ENCODE data around the gene GUCY1B1.

The GUCY1B1 gene

DNA sequence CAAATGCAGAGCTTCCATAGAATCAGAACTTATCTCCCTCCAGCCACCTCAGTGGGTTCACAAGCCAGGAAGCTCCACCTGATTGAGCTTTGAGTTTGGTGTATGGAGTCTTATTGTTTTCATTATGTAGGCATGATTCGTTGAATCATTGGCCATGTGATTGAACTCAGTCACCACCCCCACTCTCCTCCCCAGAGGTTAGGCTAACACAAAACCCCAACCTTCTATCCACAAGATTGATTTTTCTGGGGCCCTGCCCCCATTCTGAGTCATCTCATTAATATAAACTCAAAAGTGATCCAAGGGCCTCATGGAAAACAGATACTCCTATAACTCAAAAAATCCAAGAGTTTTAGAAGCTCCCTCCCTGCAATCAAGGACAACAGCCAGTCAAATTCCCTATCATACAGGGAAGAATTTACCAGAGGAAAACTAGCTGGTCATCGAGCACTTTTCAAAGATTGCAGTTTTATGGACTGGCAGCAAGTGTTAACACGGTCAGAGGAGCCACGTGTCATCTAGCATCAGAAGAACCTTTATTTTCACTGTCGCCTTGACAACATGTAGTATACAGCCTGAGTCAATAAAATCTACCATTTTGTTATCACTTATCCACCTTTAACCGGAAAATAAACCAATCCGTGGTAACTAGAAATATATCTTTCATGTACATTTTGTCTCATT, 35.9 kb upstream of the GUCY1B1 start:
- no peak overlapping the region for H3K4me3 ChIP-seq
- no peak for DNase-seq (ENCODE audit: low spot score)
- no peak overlapping the region for H3K27ac ChIP-seq
- TF ChIP-seq, protein P1, sequence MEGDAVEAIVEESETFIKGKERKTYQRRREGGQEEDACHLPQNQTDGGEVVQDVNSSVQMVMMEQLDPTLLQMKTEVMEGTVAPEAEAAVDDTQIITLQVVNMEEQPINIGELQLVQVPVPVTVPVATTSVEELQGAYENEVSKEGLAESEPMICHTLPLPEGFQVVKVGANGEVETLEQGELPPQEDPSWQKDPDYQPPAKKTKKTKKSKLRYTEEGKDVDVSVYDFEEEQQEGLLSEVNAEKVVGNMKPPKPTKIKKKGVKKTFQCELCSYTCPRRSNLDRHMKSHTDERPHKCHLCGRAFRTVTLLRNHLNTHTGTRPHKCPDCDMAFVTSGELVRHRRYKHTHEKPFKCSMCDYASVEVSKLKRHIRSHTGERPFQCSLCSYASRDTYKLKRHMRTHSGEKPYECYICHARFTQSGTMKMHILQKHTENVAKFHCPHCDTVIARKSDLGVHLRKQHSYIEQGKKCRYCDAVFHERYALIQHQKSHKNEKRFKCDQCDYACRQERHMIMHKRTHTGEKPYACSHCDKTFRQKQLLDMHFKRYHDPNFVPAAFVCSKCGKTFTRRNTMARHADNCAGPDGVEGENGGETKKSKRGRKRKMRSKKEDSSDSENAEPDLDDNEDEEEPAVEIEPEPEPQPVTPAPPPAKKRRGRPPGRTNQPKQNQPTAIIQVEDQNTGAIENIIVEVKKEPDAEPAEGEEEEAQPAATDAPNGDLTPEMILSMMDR (IDR thresholded peaks at IDR 0.05) = no peak

DNA sequence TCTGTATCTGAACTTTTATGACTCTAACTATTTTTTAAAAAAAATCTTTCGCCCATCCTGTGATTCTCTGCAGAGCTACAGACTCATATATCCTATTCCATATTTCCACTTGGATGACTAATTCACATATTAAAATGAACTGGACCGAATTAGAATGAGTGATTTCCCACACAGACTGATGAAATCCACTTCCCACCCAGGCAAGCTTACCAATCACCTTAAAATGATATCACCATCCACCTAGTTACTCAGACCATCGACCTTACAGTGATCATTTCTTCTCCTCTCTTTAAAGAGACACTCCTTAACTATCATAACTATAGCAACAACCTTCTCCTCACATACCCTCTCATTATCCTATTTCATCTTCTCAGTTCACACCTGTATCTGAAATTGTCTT, 34.1 kb upstream of the GUCY1B1 start:
- Histone ChIP-seq H3K4me3 (no peak overlapping the region), H3K27ac (no peak overlapping the region)
- TF ChIP-seq, protein P1 (IDR thresholded peaks at IDR 0.05) = no peak
- no peak for DNase-seq (ENCODE audit: low spot score)

DNA sequence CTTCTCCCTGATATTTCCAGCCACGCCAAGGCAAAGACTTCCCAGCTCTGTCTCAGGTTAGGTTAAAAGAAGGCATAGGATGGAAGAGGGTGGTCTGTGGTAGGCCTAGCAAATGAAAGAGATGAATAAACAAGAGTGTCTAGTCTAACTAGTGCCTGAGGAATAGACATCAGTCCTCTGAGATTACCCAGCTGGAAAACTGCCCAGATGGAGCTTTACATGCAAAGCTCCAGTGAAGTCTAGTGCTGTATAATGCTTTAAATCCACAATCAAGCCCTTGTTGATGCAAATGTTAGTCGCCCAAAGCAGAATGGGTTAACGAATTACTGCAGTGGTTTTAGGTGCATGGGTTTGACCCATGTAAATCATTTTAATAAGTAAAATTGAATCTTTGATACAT, 24.8 kb upstream of the GUCY1B1 start:
- no peak overlapping the region for H3K27ac ChIP-seq
- TF ChIP-seq, protein P1 (IDR thresholded peaks at IDR 0.05) = no peak
- DNase-seq (ENCODE audit: low spot score) = no peak
- H3K4me3 ChIP-seq = no peak overlapping the region

DNA sequence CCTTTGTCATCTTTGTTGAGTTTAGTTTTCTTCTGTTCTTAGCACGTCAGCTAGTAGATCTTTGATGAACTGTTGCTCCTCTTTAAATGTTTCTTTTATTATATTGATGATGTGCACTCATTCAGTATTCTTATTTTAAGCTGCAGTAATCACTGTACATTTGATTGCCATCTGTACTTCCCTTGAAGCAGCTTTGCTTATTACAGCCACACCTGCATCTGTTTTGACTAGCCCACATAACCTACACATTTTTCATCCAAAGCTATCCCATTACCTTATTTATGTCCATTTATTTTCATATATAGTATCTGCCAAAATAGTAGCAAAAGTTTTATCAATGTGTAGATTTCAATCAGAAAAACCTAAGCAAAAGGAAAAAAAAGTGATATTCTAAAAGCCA, 23.9 kb upstream of the GUCY1B1 start:
- Histone ChIP-seq H3K27ac (no peak overlapping the region), H3K4me3 (no peak overlapping the region)
- DNase-seq (ENCODE audit: low spot score) = no peak
- TF ChIP-seq, protein P1 (IDR thresholded peaks at IDR 0.05) = no peak

DNA sequence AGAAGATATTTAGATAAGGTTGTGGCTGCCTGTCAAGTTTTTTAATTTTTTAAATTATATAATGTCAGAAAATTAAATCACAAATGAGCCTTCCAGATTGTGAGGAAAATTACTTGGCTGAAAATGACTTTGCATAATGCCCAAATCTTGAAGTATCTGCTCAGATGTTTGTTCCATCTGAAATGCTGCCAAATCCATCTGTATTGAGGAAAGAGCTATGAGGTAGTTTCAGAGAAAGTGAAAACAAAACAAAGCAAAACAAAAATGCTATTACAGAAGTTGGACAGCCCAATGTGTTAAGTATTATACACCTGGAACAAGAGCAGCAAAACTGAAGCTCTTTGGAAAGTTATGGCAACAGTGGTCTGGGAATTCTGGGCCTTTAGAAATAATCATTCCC, 23.3 kb upstream of the GUCY1B1 start:
- Histone ChIP-seq H3K4me3 (no peak overlapping the region), H3K27ac (no peak overlapping the region)
- no peak for DNase-seq (ENCODE audit: low spot score)
- TF ChIP-seq, protein P1 (IDR thresholded peaks at IDR 0.05) = no peak

DNA sequence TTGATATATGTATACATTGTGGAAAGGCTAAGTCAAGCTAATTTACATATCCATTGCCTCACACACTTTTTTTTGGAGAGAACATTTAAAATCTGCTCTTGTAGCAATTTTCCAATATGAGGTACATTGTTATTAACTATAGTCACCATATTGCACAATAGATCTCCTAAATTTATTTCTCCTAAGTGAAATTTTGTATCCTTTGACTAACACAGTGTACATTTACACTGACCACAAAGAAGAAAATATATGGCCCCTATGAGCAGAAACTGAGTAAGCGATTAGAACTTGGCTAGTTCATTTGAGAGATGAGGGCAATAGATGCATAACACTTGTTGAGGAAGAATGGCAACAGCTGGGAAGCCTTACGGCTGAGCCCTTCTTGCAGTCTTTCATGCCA, 20.3 kb upstream of the GUCY1B1 start:
- no peak for DNase-seq (ENCODE audit: low spot score)
- Histone ChIP-seq H3K27ac (no peak overlapping the region), H3K4me3 (no peak overlapping the region)
- TF ChIP-seq, protein P1 (IDR thresholded peaks at IDR 0.05) = no peak

DNA sequence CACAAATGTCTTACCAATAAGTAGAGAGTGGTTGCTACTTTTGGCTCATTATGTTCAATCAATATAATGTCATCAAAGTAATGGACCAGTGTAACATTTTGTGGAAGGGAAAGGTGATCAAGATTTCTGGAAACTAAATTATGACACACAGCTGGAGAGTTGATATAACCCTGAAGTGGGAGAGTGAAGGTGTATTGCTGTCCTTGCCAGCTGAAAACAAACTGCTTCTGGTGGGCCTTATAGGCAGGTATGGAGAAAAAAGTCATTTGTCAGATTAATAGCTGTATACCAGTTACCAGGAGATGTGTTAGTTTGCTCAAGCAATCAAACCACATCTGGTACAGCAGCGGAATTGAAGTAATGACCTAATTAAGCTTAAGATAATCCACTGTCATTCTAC, 17.3 kb upstream of the GUCY1B1 start:
- TF ChIP-seq, protein P1 (IDR thresholded peaks at IDR 0.05) = no peak
- H3K4me3 ChIP-seq = no peak overlapping the region
- no peak overlapping the region for H3K27ac ChIP-seq
- DNase-seq (ENCODE audit: low spot score) = no peak

Measured in coronary artery (tissue), 2 donors.